NCI-H748 (cell line): ENCODE measurements around the gene HMGN3.
A peak's percentile ranks its signal among the peaks of the same experiment; 100 is the strongest.

Experiments used
- DNase-seq: peaks from one replicate; lab custom pipeline; 2025; ENCODE audit not compliant: unreplicated experiment; lab: John Stamatoyannopoulos, UW

Gene HMGN3

GRCh38 chr6:79186564-79186963 is 47.9 kb downstream of the HMGN3 start:
- no peak for DNase-seq

DNA sequence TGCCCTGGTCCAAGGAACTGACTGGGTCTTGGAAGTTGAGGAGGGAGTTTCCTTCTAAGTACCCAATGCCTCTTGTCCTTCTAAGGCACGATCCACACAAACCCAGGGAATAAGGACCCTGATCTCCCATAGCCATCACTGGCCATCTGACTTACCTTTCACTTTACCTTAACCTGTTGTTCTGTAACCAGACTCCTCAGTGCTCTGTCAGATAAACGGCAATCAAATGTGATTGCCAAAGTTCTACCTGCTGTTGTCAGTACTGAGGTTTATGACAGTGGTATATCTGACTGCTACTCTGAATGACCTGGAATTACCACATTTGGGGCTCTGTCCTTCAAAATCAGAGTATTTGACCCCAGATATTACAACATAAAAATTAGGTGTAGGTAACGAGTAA is 49.8 kb downstream of the HMGN3 start:
- no peak for DNase-seq

GRCh38 chr6:79184086-79184485 is 50.4 kb downstream of the HMGN3 start:
- DNase-seq: no peak

DNA sequence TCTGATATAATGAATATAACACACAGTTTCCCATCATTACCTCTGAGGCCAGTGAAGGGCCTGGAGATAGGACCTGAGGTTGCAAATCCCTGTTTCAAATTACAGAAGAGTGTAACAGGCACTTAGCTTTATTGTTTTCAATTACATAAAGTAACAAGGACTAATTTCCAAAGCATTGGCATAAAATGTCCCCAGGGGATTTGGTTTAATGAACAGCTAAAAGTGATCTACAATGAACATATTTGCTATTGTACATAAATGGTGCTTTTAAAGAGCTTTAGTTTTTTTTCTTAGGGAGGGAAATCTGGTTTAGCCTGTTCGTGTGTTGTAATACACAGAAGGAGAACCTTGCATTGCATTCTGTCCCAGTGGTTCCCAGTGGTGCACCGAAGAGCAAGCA is 54.4 kb downstream of the HMGN3 start:
- DNase-seq: peak; percentile 91

- DNase-seq: no peak
Measured at GRCh38 chr6:79173378-79173777, 61.1 kb downstream of the HMGN3 start.

DNA sequence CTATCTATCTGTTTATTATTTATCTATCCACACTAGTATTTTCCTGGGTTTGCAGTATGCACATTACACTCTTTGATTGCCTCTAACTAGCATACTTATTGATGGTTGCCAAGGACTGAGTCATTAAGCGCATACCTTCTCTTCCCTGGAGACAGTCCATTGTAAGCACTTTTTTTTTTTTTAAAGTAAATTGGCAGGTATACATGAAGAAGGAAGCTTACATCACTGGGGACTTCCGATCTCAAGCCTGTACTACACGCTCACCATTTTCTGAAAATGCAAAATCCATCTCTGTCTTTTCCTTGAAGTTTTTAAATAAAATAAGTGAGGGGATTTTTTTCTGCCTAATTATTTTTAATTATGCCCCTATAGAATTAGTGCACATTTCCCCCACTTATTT is 63.5 kb downstream of the HMGN3 start:
- DNase-seq: peak; percentile 88

DNA sequence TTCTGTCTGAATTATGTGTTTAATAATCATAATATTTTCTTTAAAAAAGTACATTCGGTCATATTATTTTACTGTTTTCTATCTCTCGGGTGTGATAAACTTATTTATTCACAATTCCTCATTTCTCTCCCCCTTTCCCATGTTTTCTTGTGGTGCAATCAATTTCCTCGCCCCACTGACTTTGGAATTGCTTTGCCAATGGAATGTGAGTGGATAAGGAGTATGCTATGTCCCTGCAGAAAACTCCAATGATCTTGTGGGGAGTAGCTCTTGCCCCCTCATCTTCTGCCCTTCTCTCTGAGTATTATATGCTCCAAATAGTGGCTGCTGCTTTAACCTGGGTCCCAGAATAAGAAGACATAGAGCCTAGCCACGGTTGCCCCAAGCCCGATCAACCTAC is 64.1 kb downstream of the HMGN3 start:
- no peak for DNase-seq

DNA sequence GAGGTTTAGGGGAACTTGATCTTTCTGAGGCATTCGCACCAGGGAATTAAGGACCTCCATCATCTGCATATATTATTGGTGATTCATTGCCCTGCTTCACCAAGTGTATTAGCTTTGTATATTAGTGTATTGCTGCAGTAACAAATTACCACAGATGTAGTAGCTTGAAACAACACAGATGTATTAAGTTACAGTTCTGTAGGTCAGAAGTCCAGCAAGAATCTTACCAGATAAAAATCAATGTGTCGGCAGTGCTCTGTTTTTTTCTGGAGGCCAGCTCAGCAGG is 65.8 kb downstream of the HMGN3 start:
- DNase-seq: no peak

DNA sequence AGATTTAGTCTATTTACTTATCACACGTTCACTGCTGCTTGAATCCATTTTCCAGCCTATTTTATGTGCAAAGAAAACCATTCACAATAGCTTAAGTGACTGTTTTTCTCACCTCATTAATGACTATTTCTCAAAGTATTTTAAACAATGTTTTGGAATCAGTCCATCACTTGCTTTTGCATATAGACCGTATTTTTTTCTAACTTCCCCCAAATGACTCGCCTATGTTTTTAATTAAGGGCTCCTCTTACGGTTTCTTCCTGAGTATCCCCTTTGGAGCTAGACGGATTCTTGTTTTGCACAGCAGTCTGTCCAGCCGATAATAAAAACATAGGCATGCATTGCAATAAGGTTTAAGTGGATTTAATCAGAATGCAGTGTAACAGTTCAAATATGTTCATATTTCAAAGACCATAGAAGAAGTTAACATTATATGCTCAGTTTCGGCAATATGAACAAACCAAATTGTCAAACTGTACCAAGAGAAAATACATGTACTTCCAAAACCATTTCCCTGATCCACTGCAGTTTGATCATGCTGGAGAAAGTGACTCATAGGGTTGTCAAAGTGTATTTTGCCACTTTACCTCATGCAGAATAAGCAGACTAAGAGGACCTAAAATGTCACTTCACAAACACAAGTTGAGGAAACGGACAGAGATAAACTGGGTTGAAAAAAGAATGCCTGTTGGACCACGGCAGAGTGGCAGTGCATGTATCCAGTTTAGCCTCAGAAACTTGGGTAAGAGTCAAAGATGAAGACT is 66.4 kb downstream of the HMGN3 start:
- no peak for DNase-seq

DNA sequence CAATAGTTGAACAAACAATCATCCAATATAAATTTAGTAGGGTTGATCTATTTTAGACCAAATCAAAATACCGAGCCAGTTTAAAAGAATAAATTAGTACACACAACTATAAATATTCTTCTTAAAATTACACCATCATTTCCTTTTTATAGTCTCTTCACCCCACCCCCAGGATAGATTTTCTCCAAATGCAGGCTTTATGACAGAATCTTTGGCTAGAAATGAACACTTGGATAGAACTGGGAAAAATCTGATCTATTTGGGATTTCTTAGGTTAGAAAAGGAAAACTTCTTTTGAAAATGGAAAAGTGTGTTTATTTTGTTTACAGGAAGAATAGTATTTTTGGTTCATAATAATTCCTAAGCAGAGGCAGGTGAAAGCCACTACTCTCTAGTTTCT is 74.6 kb downstream of the HMGN3 start:
- DNase-seq: no peak

GRCh38 chr6:79158856-79159516 is 75.5 kb downstream of the HMGN3 start:
- DNase-seq: no peak

GRCh38 chr6:79157961-79158644 is 76.4 kb downstream of the HMGN3 start:
- no peak for DNase-seq

DNA sequence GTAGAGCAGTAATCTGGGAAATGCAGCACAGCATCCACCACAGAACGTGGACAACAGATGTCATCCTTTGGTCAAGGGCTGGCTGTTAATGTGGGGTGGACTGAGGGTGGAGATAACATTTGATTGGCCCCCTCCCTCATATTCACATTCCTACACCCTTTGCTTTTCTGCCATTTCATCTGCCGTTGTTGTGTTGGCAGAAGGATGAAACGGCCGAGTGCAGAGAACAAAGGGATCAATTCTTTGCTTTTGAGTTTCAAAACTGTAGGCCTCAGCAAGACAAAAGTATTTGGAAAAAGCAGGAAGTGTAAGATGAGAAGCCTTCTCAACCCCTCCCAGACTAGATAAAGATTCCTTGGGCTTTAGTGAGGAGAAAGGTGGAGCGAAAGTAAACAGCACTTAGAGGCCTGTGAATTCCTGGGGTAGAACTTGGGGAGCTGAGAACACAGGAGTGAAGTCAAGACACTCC is 82.2 kb downstream of the HMGN3 start:
- no peak for DNase-seq
